IPS DF 4.7 (cell line): ENCODE results near the gene NSFL1C.

Source experiments
- DNase-seq: peaks from one replicate; pipeline ENCODE4 v3.0.0-alpha.2; 2013; ENCODE audit warnings: low spot score; ENCODE audit errors: extremely low read depth

NSFL1C gene

GRCh38 chr20:1484438-1485116 lies 17.9 kb upstream of the NSFL1C start:
- no peak for DNase-seq

GRCh38 chr20:1479831-1480595 lies 13.4 kb upstream of the NSFL1C start:
- DNase-seq, result no peak

- DNase-seq, result no peak
Observed at GRCh38 chr20:1478566-1478965, 11.9 kb upstream of the NSFL1C start.

GRCh38 chr20:1477896-1478490 lies 11.3 kb upstream of the NSFL1C start:
- no peak for DNase-seq

GRCh38 chr20:1474817-1475603 lies 8.4 kb upstream of the NSFL1C start:
- no peak for DNase-seq

GRCh38 chr20:1474325-1474724 lies 7.7 kb upstream of the NSFL1C start:
- no peak for DNase-seq

- no peak for DNase-seq
Observed at GRCh38 chr20:1473246-1474220, 6.9 kb upstream of the NSFL1C start.

GRCh38 chr20:1472556-1473245 lies 6.1 kb upstream of the NSFL1C start:
- DNase-seq, result no peak

GRCh38 chr20:1471242-1471641 lies 4.6 kb upstream of the NSFL1C start:
- DNase-seq, result no peak

- no peak for DNase-seq
Observed at GRCh38 chr20:1469925-1470571, 3.4 kb upstream of the NSFL1C start.

GRCh38 chr20:1469306-1469905 lies 2.8 kb upstream of the NSFL1C start:
- DNase-seq, result no peak

GRCh38 chr20:1468117-1468624 lies 1.5 kb upstream of the NSFL1C start:
- no peak for DNase-seq

GRCh38 chr20:1467355-1468116 lies 887 bp upstream of the NSFL1C start:
- no peak for DNase-seq

GRCh38 chr20:1467082-1467354 lies 369 bp upstream of the NSFL1C start:
- DNase-seq, result no peak

- no peak for DNase-seq
Observed at GRCh38 chr20:1465470-1466210, 1.0 kb downstream of the NSFL1C start.

- DNase-seq, result no peak
Observed at GRCh38 chr20:1463971-1464570, 2.6 kb downstream of the NSFL1C start.

GRCh38 chr20:1462834-1463233 lies 3.8 kb downstream of the NSFL1C start:
- DNase-seq, result no peak
